ENCODE data around the gene PSTPIP2. TPM values are rescaled to one million over a fixed set of nuclear protein-coding genes. Genes with fewer than 3 reads are reported as not detected.

The PSTPIP2 gene
- total and polyA plus RNA-seq, 2 of the 13 experiments (the other 11 are each of a cell fraction or from before 2014, with no cell fraction given): 0.25 to 0.27 TPM

- TF ChIP-seq ZNF691 (CRISPR knock-in tag; IDR thresholded peaks at IDR 0.05; ENCODE audit: borderline replicate concordance, low read depth) (peak; percentile 66; the same call in 1 of the 2 replicates), ZNF652 (CRISPR knock-in tag; IDR thresholded peaks at IDR 0.05; ENCODE audit: borderline replicate concordance, low read depth) (no peak), KMT2A (CRISPR knock-in tag; IDR thresholded peaks at IDR 0.05) (peak; percentile 81), RCOR2 (CRISPR knock-in tag; IDR thresholded peaks at IDR 0.05) (no peak), CHCHD3 (CRISPR knock-in tag; IDR thresholded peaks at IDR 0.05) (peak; percentile 64; the same call in 1 of the 2 replicates), ZNF556 (CRISPR knock-in tag; IDR thresholded peaks at IDR 0.05; ENCODE audit: borderline replicate concordance) (no peak), SUZ12 (IDR thresholded peaks at IDR 0.05; ENCODE audit: low read depth, low read length) (no peak), ZNF350 (CRISPR knock-in tag; IDR thresholded peaks at IDR 0.05; ENCODE audit: borderline replicate concordance, low read depth) (peak; percentile 73), ZBTB38 (CRISPR knock-in tag; IDR thresholded peaks at IDR 0.05) (peak; percentile 39; the same call in 1 of the 2 replicates), ZNF513 (CRISPR knock-in tag; conservative IDR thresholded peaks at IDR 0.05) (no peak), ZBTB33 (CRISPR knock-in tag; IDR thresholded peaks at IDR 0.05) (no peak), TFAP4 (IDR thresholded peaks at IDR 0.05; ENCODE audit: borderline replicate concordance, low read depth) (peak; percentile 56; the same call in 1 of the 2 replicates), GATAD1 (CRISPR knock-in tag; IDR thresholded peaks at IDR 0.05) (peak; percentile 79), ASH2L (IDR thresholded peaks at IDR 0.05; ENCODE audit: insufficient read length, low read depth, low read length) (peak; percentile 97), PRDM15 (CRISPR knock-in tag; IDR thresholded peaks at IDR 0.05) (no peak)
Measured at GRCh38 chr18:46097801-46098615, 25.9 kb upstream of the PSTPIP2 start, which contains the start of gene ATP5F1A (continued).

Measured in HepG2 (cell line).